ENCODE data around the gene MAGI1. TPM values are rescaled to one million over a fixed set of nuclear protein-coding genes. Genes with fewer than 3 reads are reported as not detected.

MAGI1 gene
- total RNA-seq, 1 experiment from 2014 or later, result 58.2 TPM

GRCh38 chr3:65904016-65904415, 134.7 kb downstream of the MAGI1 start:
- ChIA-PET CTCF (no interaction called here), POLR2A (no interaction called here)
- H3K4me1 Mint-ChIP-seq, result peaks cover 46% of the 10 kb centered on the region
- no peak overlapping the region for H3K27ac Mint-ChIP-seq
- H3K27me3 Mint-ChIP-seq (ENCODE audit: low read depth), result no peaks in the 10 kb centered on the region
- ATAC-seq (no peak), DNase-seq (ENCODE audit: low spot score) (no peak)
- no peak overlapping the region for H3K4me3 Mint-ChIP-seq
- H3K36me3 Mint-ChIP-seq, result no peaks in the 10 kb centered on the region
- H3K9me3 Mint-ChIP-seq, result no peaks in the 10 kb centered on the region
- no peak for TF ChIP-seq MAX (CRISPR knock-in tag; IDR thresholded peaks at IDR 0.05)
- TF ChIP-seq CDX4 (CRISPR knock-in tag; IDR thresholded peaks at IDR 0.05; ENCODE audit: borderline replicate concordance), result no peak
- TF ChIP-seq, protein P1, sequence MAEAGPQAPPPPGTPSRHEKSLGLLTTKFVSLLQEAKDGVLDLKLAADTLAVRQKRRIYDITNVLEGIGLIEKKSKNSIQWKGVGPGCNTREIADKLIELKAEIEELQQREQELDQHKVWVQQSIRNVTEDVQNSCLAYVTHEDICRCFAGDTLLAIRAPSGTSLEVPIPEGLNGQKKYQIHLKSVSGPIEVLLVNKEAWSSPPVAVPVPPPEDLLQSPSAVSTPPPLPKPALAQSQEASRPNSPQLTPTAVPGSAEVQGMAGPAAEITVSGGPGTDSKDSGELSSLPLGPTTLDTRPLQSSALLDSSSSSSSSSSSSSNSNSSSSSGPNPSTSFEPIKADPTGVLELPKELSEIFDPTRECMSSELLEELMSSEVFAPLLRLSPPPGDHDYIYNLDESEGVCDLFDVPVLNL (CRISPR knock-in tag; IDR thresholded peaks at IDR 0.05; ENCODE audit: borderline replicate concordance, low read depth), result no peak
- no peak for TF ChIP-seq ZNF281 (CRISPR knock-in tag; IDR thresholded peaks at IDR 0.05)
- no peak for TF ChIP-seq ZNF416 (CRISPR knock-in tag; IDR thresholded peaks at IDR 0.05)
- TF ChIP-seq CREM (CRISPR knock-in tag; IDR thresholded peaks at IDR 0.05), result no peak
- no peak for TF ChIP-seq ZNF423 (CRISPR knock-in tag; IDR thresholded peaks at IDR 0.05)
- TF ChIP-seq ARID4B (CRISPR knock-in tag; IDR thresholded peaks at IDR 0.05; ENCODE audit: borderline replicate concordance), result no peak
- TF ChIP-seq, protein P2, sequence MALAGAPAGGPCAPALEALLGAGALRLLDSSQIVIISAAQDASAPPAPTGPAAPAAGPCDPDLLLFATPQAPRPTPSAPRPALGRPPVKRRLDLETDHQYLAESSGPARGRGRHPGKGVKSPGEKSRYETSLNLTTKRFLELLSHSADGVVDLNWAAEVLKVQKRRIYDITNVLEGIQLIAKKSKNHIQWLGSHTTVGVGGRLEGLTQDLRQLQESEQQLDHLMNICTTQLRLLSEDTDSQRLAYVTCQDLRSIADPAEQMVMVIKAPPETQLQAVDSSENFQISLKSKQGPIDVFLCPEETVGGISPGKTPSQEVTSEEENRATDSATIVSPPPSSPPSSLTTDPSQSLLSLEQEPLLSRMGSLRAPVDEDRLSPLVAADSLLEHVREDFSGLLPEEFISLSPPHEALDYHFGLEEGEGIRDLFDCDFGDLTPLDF (CRISPR knock-in tag; IDR thresholded peaks at IDR 0.05), result no peak

- Mint-ChIP-seq H3K4me1 (peaks cover 35% of the 10 kb centered on the region), H3K27ac (peak overlapping the region; percentile 97), H3K27me3 (ENCODE audit: low read depth) (no peaks in the 10 kb centered on the region), H3K36me3 (no peaks in the 10 kb centered on the region), H3K4me3 (peak overlapping the region; percentile 63), H3K9me3 (no peaks in the 10 kb centered on the region)
- ChIA-PET POLR2A (interaction anchor here (1.8 kb wide), 1 partner anchor 135 kb away, joined by 6 read pairs; no protein-coding TSS in a partner anchor), CTCF (interaction anchor here (0.9 to 1.4 kb wide), 5 partner anchors 12 to 236 kb away, joined by 3 to 8 read pairs (median 5); no protein-coding TSS in a partner anchor)
- peak; percentile 55 for DNase-seq (ENCODE audit: low spot score)
- TF ChIP-seq HMGA2 (CRISPR knock-in tag; IDR thresholded peaks at IDR 0.05) (no peak), SP1 (CRISPR knock-in tag; conservative IDR thresholded peaks at IDR 0.05) (0 out of 2 replicates have a peak, but pooled peaks have one; percentile 26), KAT7 (CRISPR knock-in tag; IDR thresholded peaks at IDR 0.05; ENCODE audit: borderline replicate concordance) (no peak), MYBL2 (CRISPR knock-in tag; IDR thresholded peaks at IDR 0.05) (no peak), TEAD4 (CRISPR knock-in tag; IDR thresholded peaks at IDR 0.05) (no peak)
- TF ChIP-seq, protein P3, sequence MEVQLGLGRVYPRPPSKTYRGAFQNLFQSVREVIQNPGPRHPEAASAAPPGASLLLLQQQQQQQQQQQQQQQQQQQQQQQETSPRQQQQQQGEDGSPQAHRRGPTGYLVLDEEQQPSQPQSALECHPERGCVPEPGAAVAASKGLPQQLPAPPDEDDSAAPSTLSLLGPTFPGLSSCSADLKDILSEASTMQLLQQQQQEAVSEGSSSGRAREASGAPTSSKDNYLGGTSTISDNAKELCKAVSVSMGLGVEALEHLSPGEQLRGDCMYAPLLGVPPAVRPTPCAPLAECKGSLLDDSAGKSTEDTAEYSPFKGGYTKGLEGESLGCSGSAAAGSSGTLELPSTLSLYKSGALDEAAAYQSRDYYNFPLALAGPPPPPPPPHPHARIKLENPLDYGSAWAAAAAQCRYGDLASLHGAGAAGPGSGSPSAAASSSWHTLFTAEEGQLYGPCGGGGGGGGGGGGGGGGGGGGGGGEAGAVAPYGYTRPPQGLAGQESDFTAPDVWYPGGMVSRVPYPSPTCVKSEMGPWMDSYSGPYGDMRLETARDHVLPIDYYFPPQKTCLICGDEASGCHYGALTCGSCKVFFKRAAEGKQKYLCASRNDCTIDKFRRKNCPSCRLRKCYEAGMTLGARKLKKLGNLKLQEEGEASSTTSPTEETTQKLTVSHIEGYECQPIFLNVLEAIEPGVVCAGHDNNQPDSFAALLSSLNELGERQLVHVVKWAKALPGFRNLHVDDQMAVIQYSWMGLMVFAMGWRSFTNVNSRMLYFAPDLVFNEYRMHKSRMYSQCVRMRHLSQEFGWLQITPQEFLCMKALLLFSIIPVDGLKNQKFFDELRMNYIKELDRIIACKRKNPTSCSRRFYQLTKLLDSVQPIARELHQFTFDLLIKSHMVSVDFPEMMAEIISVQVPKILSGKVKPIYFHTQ (CRISPR knock-in tag; IDR thresholded peaks at IDR 0.05), result no peak
- ATAC-seq, result peak; percentile 94
These were observed 136.4 kb downstream of the MAGI1 start for GRCh38 chr3:65902304-65902793.

Measured in WTC11 (cell line).